ENCODE results near the gene ZNF692.
A peak's percentile ranks its signal among the peaks of the same experiment; 100 is the strongest.

Gene ZNF692

GRCh38 chr1:248873993-248874533 is 15.2 kb upstream of the ZNF692 start:
- peak; percentile 92 for DNase-seq

- DNase-seq, result peak; percentile 92
Observed at GRCh38 chr1:248873409-248873992, 14.6 kb upstream of the ZNF692 start.

GRCh38 chr1:248872752-248873408 is 14.0 kb upstream of the ZNF692 start:
- peak; percentile 60 for DNase-seq

- no peak for DNase-seq
Observed at GRCh38 chr1:248871837-248872401, 13.0 kb upstream of the ZNF692 start.

- DNase-seq, result peak; percentile 47
Observed at GRCh38 chr1:248862998-248863881, 4.4 kb upstream of the ZNF692 start.

- no peak for DNase-seq
Observed at GRCh38 chr1:248862695-248862997, 3.8 kb upstream of the ZNF692 start.

GRCh38 chr1:248861616-248862015 is 2.7 kb upstream of the ZNF692 start:
- no peak for DNase-seq

- no peak for DNase-seq
Observed at GRCh38 chr1:248860007-248860406, 1.1 kb upstream of the ZNF692 start.

GRCh38 chr1:248858096-248858890 is 592 bp downstream of the ZNF692 start:
- DNase-seq, result peak; percentile 53

- DNase-seq, result no peak
Observed at GRCh38 chr1:248857749-248858095, 1.2 kb downstream of the ZNF692 start.

- DNase-seq, result no peak
Observed at GRCh38 chr1:248857201-248857600, 1.7 kb downstream of the ZNF692 start.

- no peak for DNase-seq
Observed at GRCh38 chr1:248856176-248856575, 2.7 kb downstream of the ZNF692 start.

- DNase-seq, result no peak
Observed at GRCh38 chr1:248855580-248855979, 3.3 kb downstream of the ZNF692 start.

GRCh38 chr1:248853663-248854375 is 5.1 kb downstream of the ZNF692 start:
- no peak for DNase-seq

- no peak for DNase-seq
Observed at GRCh38 chr1:248852481-248853405, 6.1 kb downstream of the ZNF692 start.

GRCh38 chr1:248851390-248851789 is 7.5 kb downstream of the ZNF692 start:
- no peak for DNase-seq

GRCh38 chr1:248850536-248851251 is 8.2 kb downstream of the ZNF692 start:
- no peak for DNase-seq

GRCh38 chr1:248850124-248850523 is 8.8 kb downstream of the ZNF692 start:
- DNase-seq, result no peak

GRCh38 chr1:248849637-248850036 is 9.2 kb downstream of the ZNF692 start:
- DNase-seq, result no peak

- DNase-seq, result no peak
Observed at GRCh38 chr1:248849152-248849551, 9.7 kb downstream of the ZNF692 start.
